HepG2 (cell line): ENCODE measurements around the gene ABCD4. TPM values are rescaled to one million over a fixed set of nuclear protein-coding genes. Genes with fewer than 3 reads are reported as not detected.

ENCODE experiments used
- ATAC-seq: fragments of 200-7000 bp; cut with Tn5 transposase; 3 replicates; pipeline ENCODE4 v1.9.1; 2020; ENCODE audit warnings: mild to moderate bottlenecking, moderate library complexity
- BruUV-seq: library from RNA; stranded (reverse); fragments of 400-500 nt; replicated peaks from 2 replicates; lab custom pipeline; 2021; lab: Mats Ljungman, UMichigan
- CTCF ChIA-PET: fragments of 300-600 bp; formaldehyde crosslinking; extraction: SDS; loops from one replicate; lab custom pipeline; 2021; ENCODE audit warnings: low total read pairs, inconsistent platforms, low intra/inter-chr PET ratio; lab: Yijun Ruan, JAX
- POLR2A ChIA-PET: fragments of 350-600 bp; sonication (Branson Sonifier 250); formaldehyde crosslinking; loops from one replicate; lab custom pipeline; 2020; ENCODE audit warnings: antibody characterized with exemption, inconsistent platforms; lab: Yijun Ruan, JAX
- DNase-seq: peaks from one replicate; pipeline ENCODE4 v3.0.0-alpha.2; 2015; ENCODE audit warnings: low spot score
- FAIRE-seq: peaks from 3 replicates; lab custom pipeline; 2011; peaks lifted over from hg19 to GRCh38; lab: Jason Lieb, UNC
- H2AFZ ChIP-seq: one replicate; pipeline ENCODE4 v1.6.1; 2011; ENCODE audit warnings: low read length, inconsistent platforms
- H3K27ac ChIP-seq: fragments of 300-600 bp; 3 replicates; pipeline ENCODE4 v1.8.0; 2011; ENCODE audit warnings: mixed run types, mild to moderate bottlenecking, mixed read lengths, low read length, inconsistent platforms; ENCODE audit not compliant: insufficient read depth; ENCODE audit errors: extremely low read length
- H3K27me3 ChIP-seq, 2 experiments: fragments of 200-600 bp in 1 of 2; 2 replicates in 1 of 2; 3 replicates in 1 of 2; pipeline versions ENCODE4 v1.6.0 to v1.8.0; 2011; ENCODE audit warnings: low read length in 2 of 2, mild to moderate bottlenecking in 2 of 2, moderate library complexity in 2 of 2, inconsistent platforms in 1 of 2; ENCODE audit not compliant: insufficient read depth in 2 of 2, control insufficient read depth in 1 of 2
- H3K36me3 ChIP-seq, 2 experiments: fragments of 200-600 bp in 1 of 2; replicated peaks in 1 of 2; 2 replicates in 1 of 2; 3 replicates in 1 of 2; pipeline versions ENCODE4 v1.5.1 to v1.8.0; 2011; ENCODE audit warnings: low read length in 2 of 2, inconsistent platforms in 1 of 2; ENCODE audit not compliant: insufficient read depth in 2 of 2, control insufficient read depth in 1 of 2
- H3K4me1 ChIP-seq: 2 replicates; pipeline ENCODE4 v1.5.1; 2012; ENCODE audit warnings: low read length, inconsistent platforms; ENCODE audit not compliant: insufficient read depth
- H3K4me2 ChIP-seq: 2 replicates; pipeline ENCODE4 v1.6.0; 2011; ENCODE audit warnings: low read depth, low read length, inconsistent platforms
- H3K4me3 ChIP-seq, 3 experiments: fragments of 200-600 bp in 1 of 3; sonication (generic), shearing (Covaris generic) in 1 of 3; replicated peaks in 1 of 3; 2 replicates each; pipeline ENCODE4 v1.5.1; 2011 to 2016; ENCODE audit warnings: low read length in 3 of 3, inconsistent platforms in 2 of 3, low read depth in 2 of 3, mild to moderate bottlenecking in 2 of 3, control low read depth in 1 of 3, mixed read lengths in 1 of 3; ENCODE audit not compliant: insufficient read depth in 1 of 3
- H3K79me2 ChIP-seq: one replicate; pipeline ENCODE4 v1.6.1; 2011; ENCODE audit warnings: low read length, inconsistent platforms; ENCODE audit not compliant: insufficient read depth
- H3K9ac ChIP-seq: 2 replicates; pipeline ENCODE4 v1.6.0; 2011; ENCODE audit warnings: mild to moderate bottlenecking, low read depth, low read length, inconsistent platforms; ENCODE audit not compliant: insufficient read depth
- H3K9me3 ChIP-seq: 2 replicates; pipeline ENCODE4 v1.5.1; 2012; ENCODE audit warnings: mild to moderate bottlenecking, low read length
- H4K20me1 ChIP-seq: 2 replicates; pipeline ENCODE4 v1.6.0; 2011; ENCODE audit warnings: inconsistent platforms, mild to moderate bottlenecking, low read length, moderate library complexity; ENCODE audit not compliant: insufficient read depth
- ARNTL ChIP-seq: sonication (generic); formaldehyde crosslinking; IDR thresholded peaks from 2 replicates; pipeline ENCODE4 v1.4.0; 2020; ENCODE audit warnings: mild to moderate bottlenecking, missing genetic modification reagents
- ATAD3A ChIP-seq: sonication (generic); formaldehyde crosslinking; IDR thresholded peaks from 2 replicates; pipeline ENCODE4 v1.4.0; 2020; ENCODE audit warnings: missing genetic modification reagents
- MEIS1 ChIP-seq: sonication (generic); formaldehyde crosslinking; IDR thresholded peaks from 2 replicates; pipeline ENCODE4 v1.9.0; 2021; ENCODE audit warnings: mild to moderate bottlenecking, missing genetic modification reagents, moderate library complexity, borderline replicate concordance
- RORA ChIP-seq: sonication (generic); formaldehyde crosslinking; IDR thresholded peaks from 2 replicates; pipeline ENCODE4 v1.5.0; 2020; ENCODE audit warnings: mild to moderate bottlenecking, missing genetic modification reagents, moderate library complexity
- SMAD3 ChIP-seq: sonication (generic); formaldehyde crosslinking; IDR thresholded peaks from 2 replicates; pipeline ENCODE4 v1.4.0; 2020; ENCODE audit warnings: missing genetic modification reagents
- TEAD2 ChIP-seq: sonication (generic); formaldehyde crosslinking; IDR thresholded peaks from 2 replicates; pipeline ENCODE4 v1.9.0; 2021; ENCODE audit warnings: missing genetic modification reagents
- ZNF17 ChIP-seq: sonication (generic); formaldehyde crosslinking; IDR thresholded peaks from 2 replicates; pipeline ENCODE4 v1.5.0; 2020; ENCODE audit warnings: mild to moderate bottlenecking, missing genetic modification reagents
- WGBS: methylation state at CpG from one replicate; pipeline ENCODE4 v1.1.6; 2017; ENCODE audit warnings: low lambda C conversion rate; 5-methylcytosine and 5-hydroxymethylcytosine counted together
- in situ Hi-C: cut with HindIII; loops from 2 replicates; pipeline ENCODE4 v1.10.0; 2017; ENCODE audit warnings: low pct_unique_long_range_greater_than_20kb; ENCODE audit not compliant: extremely low pct_ligation_motif_present
- intact Hi-C: fragments of 100-400 bp; cut with micrococcal nuclease; formaldehyde crosslinking; loops from one replicate; pipeline ENCODE4 v1.10.0; 2022; ENCODE audit not compliant: unreplicated experiment
- polyA plus RNA-seq, 8 experiments: library from polyadenylated mRNA; depleted of rRNA in 3 of 8; stranded (reverse) in 7 of 8; unstranded in 1 of 8; fragments of >200 nt; fragmentation: Illumina TruSeq in 4 of 8; extraction: Trizol in 4 of 8; gene quantifications; 2 replicates each; pipeline versions ENCODE4 v1.2.1 to v1.2.3, GENCODE V29; 2011 to 2016; ENCODE audit warnings: low read depth in 4 of 8, missing spikeins in 1 of 8, mixed read lengths in 1 of 8; ENCODE audit not compliant: insufficient read depth in 1 of 8
- total RNA-seq, 5 experiments: library from RNA; depleted of rRNA; stranded (reverse); fragments of >200 nt; fragmentation: Illumina TruSeq; extraction: Trizol; gene quantifications; 2 replicates each; pipeline ENCODE4 v1.2.3, GENCODE V29; 2016; ENCODE audit warnings: low read depth in 1 of 5
- TF ChIP-seq, protein P1 (sequence below): sonication (generic); formaldehyde crosslinking; conservative IDR thresholded peaks from 2 replicates; pipeline ENCODE4 v1.4.0; 2020; ENCODE audit warnings: mild to moderate bottlenecking, missing genetic modification reagents, moderate library complexity
- TF ChIP-seq, protein P2 (sequence below): sonication (generic); formaldehyde crosslinking; conservative IDR thresholded peaks from 2 replicates; pipeline ENCODE4 v1.4.0; 2020; ENCODE audit warnings: missing genetic modification reagents
- TF ChIP-seq, protein P3 (sequence below): sonication (generic); formaldehyde crosslinking; IDR thresholded peaks from 2 replicates; pipeline ENCODE4 v1.5.0; 2020; ENCODE audit warnings: missing genetic modification reagents

The ABCD4 gene
- total and polyA plus RNA-seq, 2 of the 13 experiments (the other 11 are each of a cell fraction or from before 2014, with no cell fraction given): 47.5 to 50.5 TPM

DNA sequence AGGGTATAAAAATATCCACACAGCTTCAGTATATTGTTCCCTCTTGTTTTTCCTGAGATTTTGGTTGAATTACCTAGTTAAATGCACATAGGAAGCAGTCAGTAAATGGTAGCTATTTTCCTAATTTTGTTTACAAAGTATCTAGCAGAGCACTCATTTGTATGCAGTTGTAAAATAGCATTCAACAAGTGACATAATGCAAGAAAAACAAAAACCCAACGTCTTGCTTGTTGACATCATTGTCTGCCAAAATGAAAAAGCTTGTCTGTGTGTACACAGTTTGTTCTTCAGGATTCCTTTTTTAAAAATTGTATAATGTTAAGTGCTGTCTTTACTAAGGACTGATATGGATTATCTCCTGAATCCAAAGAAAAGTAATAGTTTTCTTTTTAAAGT is 48.2 kb upstream of the ABCD4 start (continued):
- TF ChIP-seq TEAD2 (CRISPR knock-in tag): no peak
- TF ChIP-seq, protein P1, sequence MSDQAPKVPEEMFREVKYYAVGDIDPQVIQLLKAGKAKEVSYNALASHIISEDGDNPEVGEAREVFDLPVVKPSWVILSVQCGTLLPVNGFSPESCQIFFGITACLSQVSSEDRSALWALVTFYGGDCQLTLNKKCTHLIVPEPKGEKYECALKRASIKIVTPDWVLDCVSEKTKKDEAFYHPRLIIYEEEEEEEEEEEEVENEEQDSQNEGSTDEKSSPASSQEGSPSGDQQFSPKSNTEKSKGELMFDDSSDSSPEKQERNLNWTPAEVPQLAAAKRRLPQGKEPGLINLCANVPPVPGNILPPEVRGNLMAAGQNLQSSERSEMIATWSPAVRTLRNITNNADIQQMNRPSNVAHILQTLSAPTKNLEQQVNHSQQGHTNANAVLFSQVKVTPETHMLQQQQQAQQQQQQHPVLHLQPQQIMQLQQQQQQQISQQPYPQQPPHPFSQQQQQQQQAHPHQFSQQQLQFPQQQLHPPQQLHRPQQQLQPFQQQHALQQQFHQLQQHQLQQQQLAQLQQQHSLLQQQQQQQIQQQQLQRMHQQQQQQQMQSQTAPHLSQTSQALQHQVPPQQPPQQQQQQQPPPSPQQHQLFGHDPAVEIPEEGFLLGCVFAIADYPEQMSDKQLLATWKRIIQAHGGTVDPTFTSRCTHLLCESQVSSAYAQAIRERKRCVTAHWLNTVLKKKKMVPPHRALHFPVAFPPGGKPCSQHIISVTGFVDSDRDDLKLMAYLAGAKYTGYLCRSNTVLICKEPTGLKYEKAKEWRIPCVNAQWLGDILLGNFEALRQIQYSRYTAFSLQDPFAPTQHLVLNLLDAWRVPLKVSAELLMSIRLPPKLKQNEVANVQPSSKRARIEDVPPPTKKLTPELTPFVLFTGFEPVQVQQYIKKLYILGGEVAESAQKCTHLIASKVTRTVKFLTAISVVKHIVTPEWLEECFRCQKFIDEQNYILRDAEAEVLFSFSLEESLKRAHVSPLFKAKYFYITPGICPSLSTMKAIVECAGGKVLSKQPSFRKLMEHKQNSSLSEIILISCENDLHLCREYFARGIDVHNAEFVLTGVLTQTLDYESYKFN: no peak
- no peak for TF ChIP-seq ATAD3A (CRISPR knock-in tag)
- TF ChIP-seq ZNF17 (CRISPR knock-in tag): no peak
- TF ChIP-seq SMAD3 (CRISPR knock-in tag): no peak
- TF ChIP-seq MEIS1: no peak
- no peak for TF ChIP-seq ARNTL

DNA sequence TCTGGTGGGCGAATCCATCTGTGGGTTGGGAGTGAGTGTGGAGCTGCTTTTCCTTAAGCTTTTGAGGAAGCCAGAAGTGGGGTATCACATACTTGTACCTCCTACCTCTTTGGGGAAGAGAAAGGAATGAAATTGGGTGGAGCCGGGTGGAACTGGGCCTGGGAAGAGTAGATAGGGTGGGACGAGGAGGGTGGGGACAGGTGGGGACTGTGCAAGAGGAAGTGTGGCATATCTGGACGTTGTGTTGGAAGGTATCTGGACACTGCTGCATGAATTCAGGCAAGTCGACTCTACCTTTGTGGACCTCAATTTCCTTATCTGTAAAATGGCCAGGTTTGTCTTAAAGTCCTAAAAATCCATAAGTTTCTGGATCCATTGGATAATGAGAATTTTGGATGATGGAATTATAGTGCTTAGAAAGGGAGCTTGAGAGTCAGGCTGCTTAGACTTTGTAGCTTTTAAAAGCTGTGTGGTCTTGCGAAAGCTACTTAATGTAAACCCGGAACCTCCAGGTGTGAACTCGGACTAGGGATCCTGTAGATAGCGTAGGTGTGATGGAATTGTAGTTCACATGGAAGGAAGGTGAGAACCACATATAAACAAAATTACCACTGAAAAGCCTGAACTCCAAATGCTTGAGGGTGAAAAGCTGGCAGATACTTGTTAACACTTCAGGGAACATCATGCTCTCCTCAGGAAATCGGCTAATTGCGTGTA is 47.6 kb upstream of the ABCD4 start:
- BruUV-seq: no TSS peak
- Histone ChIP-seq H3K4me1 (peaks cover 5% of the 10 kb centered on the region; the same call in 1 of the 2 replicates), H3K36me3 (no peaks in the 10 kb centered on the region), H3K79me2 (no peaks in the 10 kb centered on the region), H3K27ac (no peak overlapping the region), H3K4me2 (no peak overlapping the region), H3K9me3 (no peaks in the 10 kb centered on the region), H3K27me3 (peaks cover 3 to 13% of the 10 kb centered on the region in 2 experiments; a peak in 3 of 5 replicates), H2AFZ (no peak overlapping the region), H4K20me1 (no peaks in the 10 kb centered on the region), H3K9ac (no peak overlapping the region), H3K4me3 (no peak overlapping the region)
- intact Hi-C loops (no loop called here), in situ Hi-C loops (no loop called here)
- 19% methylated on average over 11 of the region's 11 CpGs for WGBS
- no peak for DNase-seq
- POLR2A ChIA-PET: no interaction called here
- CTCF ChIA-PET: no interaction called here
- no peak for TF ChIP-seq RORA (CRISPR knock-in tag)
- TF ChIP-seq, protein P2, sequence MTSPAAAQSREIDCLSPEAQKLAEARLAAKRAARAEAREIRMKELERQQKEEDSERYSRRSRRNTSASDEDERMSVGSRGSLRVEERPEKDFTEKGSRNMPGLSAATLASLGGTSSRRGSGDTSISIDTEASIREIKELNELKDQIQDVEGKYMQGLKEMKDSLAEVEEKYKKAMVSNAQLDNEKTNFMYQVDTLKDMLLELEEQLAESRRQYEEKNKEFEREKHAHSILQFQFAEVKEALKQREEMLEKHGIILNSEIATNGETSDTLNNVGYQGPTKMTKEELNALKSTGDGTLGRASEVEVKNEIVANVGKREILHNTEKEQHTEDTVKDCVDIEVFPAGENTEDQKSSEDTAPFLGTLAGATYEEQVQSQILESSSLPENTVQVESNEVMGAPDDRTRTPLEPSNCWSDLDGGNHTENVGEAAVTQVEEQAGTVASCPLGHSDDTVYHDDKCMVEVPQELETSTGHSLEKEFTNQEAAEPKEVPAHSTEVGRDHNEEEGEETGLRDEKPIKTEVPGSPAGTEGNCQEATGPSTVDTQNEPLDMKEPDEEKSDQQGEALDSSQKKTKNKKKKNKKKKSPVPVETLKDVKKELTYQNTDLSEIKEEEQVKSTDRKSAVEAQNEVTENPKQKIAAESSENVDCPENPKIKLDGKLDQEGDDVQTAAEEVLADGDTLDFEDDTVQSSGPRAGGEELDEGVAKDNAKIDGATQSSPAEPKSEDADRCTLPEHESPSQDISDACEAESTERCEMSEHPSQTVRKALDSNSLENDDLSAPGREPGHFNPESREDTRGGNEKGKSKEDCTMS (CRISPR knock-in tag): no peak
- TF ChIP-seq, protein P3, sequence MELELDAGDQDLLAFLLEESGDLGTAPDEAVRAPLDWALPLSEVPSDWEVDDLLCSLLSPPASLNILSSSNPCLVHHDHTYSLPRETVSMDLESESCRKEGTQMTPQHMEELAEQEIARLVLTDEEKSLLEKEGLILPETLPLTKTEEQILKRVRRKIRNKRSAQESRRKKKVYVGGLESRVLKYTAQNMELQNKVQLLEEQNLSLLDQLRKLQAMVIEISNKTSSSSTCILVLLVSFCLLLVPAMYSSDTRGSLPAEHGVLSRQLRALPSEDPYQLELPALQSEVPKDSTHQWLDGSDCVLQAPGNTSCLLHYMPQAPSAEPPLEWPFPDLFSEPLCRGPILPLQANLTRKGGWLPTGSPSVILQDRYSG: no peak
- no peak for FAIRE-seq
- ATAC-seq: no peak
